K562 (cell line): ENCODE results near the gene FAM107B. TPM values are rescaled to one million over a fixed set of nuclear protein-coding genes. Genes with fewer than 3 reads are reported as not detected.

Source experiments
- ATAC-seq: fragments of 200-7000 bp; cut with Tn5 transposase; 3 replicates; pipeline ENCODE4 v1.9.1; 2020; ENCODE audit warnings: moderate library complexity
- BruUV-seq: library from RNA; stranded (reverse); fragments of 400-500 nt; replicated peaks from 2 replicates; lab custom pipeline; 2021; lab: Mats Ljungman, UMichigan
- CTCF ChIA-PET: fragments of 300-600 bp; formaldehyde crosslinking; extraction: SDS; loops from one replicate; lab custom pipeline; 2021; ENCODE audit warnings: low intra/inter-chr PET ratio; lab: Yijun Ruan, JAX
- POLR2A ChIA-PET: fragments of 300-600, 350-650 bp; sonication (Branson Sonifier 250); formaldehyde crosslinking; extraction: SDS; loops from one replicate; lab custom pipeline; 2021; ENCODE audit warnings: antibody characterized with exemption, inconsistent platforms; lab: Yijun Ruan, JAX
- DNase-seq, 4 experiments: peaks; one replicate each; pipeline versions ENCODE4 v3.0.0 to v3.0.0-alpha.2; 2011 to 2018; ENCODE audit warnings: low spot score in 3 of 4, mixed read lengths in 3 of 4; ENCODE audit errors: extremely low read depth in 1 of 4
- FAIRE-seq: peaks from 2 replicates; lab custom pipeline; 2011; peaks lifted over from hg19 to GRCh38; lab: Jason Lieb, UNC
- H2AFZ ChIP-seq: 2 replicates; pipeline ENCODE4 v1.6.0; 2011; ENCODE audit warnings: low read depth, low read length, control low read depth, inconsistent platforms
- H3K27ac ChIP-seq: fragments of 200-600 bp; 3 replicates; pipeline ENCODE4 v1.8.0; 2011; ENCODE audit warnings: low read depth, mild to moderate bottlenecking, control low read depth, inconsistent platforms, low read length, moderate library complexity, mixed read lengths; ENCODE audit errors: extremely low read depth
- H3K27me3 ChIP-seq, 2 experiments: fragments of 300-600 bp in 1 of 2; 2 replicates in 1 of 2; 3 replicates in 1 of 2; pipeline versions ENCODE4 v1.6.0 to v1.8.0; 2011; ENCODE audit warnings: inconsistent platforms in 2 of 2, low read length in 2 of 2, mild to moderate bottlenecking in 1 of 2, mixed read lengths in 1 of 2, moderate library complexity in 1 of 2; ENCODE audit not compliant: control insufficient read depth in 2 of 2, insufficient read depth in 2 of 2
- H3K36me3 ChIP-seq: fragments of 300-600 bp; 3 replicates; pipeline ENCODE4 v1.8.0; 2011; ENCODE audit warnings: mild to moderate bottlenecking, low read length, inconsistent platforms; ENCODE audit not compliant: control insufficient read depth, insufficient read depth
- H3K4me1 ChIP-seq, 2 experiments: fragments of 200-600 bp in 1 of 2; replicated peaks in 1 of 2; 2 replicates in 1 of 2; 3 replicates in 1 of 2; pipeline versions ENCODE4 v1.5.1 to v1.8.0; 2011; ENCODE audit warnings: inconsistent platforms in 2 of 2, low read length in 2 of 2, mild to moderate bottlenecking in 1 of 2, mixed read lengths in 1 of 2, moderate library complexity in 1 of 2; ENCODE audit not compliant: control insufficient read depth in 2 of 2, insufficient read depth in 2 of 2
- H3K4me2 ChIP-seq: 2 replicates; pipeline ENCODE4 v1.6.1; 2011; ENCODE audit warnings: low read length, control low read depth, inconsistent platforms, mixed read lengths; ENCODE audit not compliant: insufficient read depth
- H3K4me3 ChIP-seq: fragments of 200-600 bp; sonication (generic), shearing (Covaris generic); 2 replicates; pipeline ENCODE4 v1.5.1; 2016; ENCODE audit warnings: control low read depth, inconsistent platforms
- H3K79me2 ChIP-seq: fragments of 200-600 bp; 3 replicates; pipeline ENCODE4 v1.8.0; 2011; ENCODE audit warnings: low read length, inconsistent platforms; ENCODE audit not compliant: control insufficient read depth, insufficient read depth
- H3K9ac ChIP-seq, 2 experiments: 2 replicates each; pipeline versions ENCODE4 v1.6.0 to v1.6.1; 2011; ENCODE audit warnings: low read depth in 2 of 2, low read length in 2 of 2, control low read depth in 1 of 2, inconsistent platforms in 1 of 2, mild to moderate bottlenecking in 1 of 2, mixed read lengths in 1 of 2; ENCODE audit not compliant: insufficient read depth in 1 of 2
- H3K9me1 ChIP-seq: one replicate; pipeline ENCODE4 v1.6.0; 2011; ENCODE audit warnings: inconsistent platforms, mild to moderate bottlenecking, low read length, moderate library complexity; ENCODE audit not compliant: control insufficient read depth, insufficient read depth
- H3K9me3 ChIP-seq: replicated peaks from 2 replicates; pipeline ENCODE4 v1.5.1; 2011; ENCODE audit warnings: low read depth, low read length, inconsistent platforms; ENCODE audit not compliant: control insufficient read depth, insufficient read depth
- H4K20me1 ChIP-seq: replicated peaks from 2 replicates; pipeline ENCODE4 v1.6.1; 2011; ENCODE audit warnings: low read length, inconsistent platforms, mixed read lengths; ENCODE audit not compliant: control insufficient read depth, insufficient read depth
- BHLHE40 ChIP-seq: IDR thresholded peaks from 2 replicates; pipeline ENCODE4 v1.6.1; 2011; ENCODE audit warnings: low read length, improper control_type of control experiment
- C11orf30 ChIP-seq: fragments of 450-650 bp; IDR thresholded peaks from 2 replicates; pipeline ENCODE4 v1.6.1; 2016; ENCODE audit warnings: low read depth, mild to moderate bottlenecking
- CBX3 ChIP-seq, 2 experiments: IDR thresholded peaks; 1 replicate in 1 of 2; 2 replicates in 1 of 2; pipeline ENCODE4 v1.6.1; 2012; ENCODE audit warnings: inconsistent platforms in 2 of 2, low read length in 2 of 2, borderline replicate concordance in 1 of 2, control low read depth in 1 of 2
- FOSL1 ChIP-seq: fragments of 200-800 bp; sonication (Bioruptor generic); conservative IDR thresholded peaks from 2 replicates; pipeline ENCODE4 v1.6.1; 2016; ENCODE audit warnings: missing genetic modification characterization, missing compliant biosample characterization
- GATAD2A ChIP-seq: fragments of 450-650 bp; IDR thresholded peaks from 2 replicates; pipeline ENCODE4 v1.6.1; 2017
- HNRNPH1 ChIP-seq: fragments of 200-400 bp; formaldehyde crosslinking; optimal IDR thresholded peaks from 2 replicates; pipeline ENCODE3; 2017; ENCODE audit warnings: low read depth, mild to moderate bottlenecking, low read length, moderate library complexity
- JUNB ChIP-seq: fragments of 450-650 bp; formaldehyde crosslinking; conservative IDR thresholded peaks from 2 replicates; pipeline ENCODE4 v1.4.0; 2020; ENCODE audit warnings: mild to moderate bottlenecking
- MAFF ChIP-seq: IDR thresholded peaks from 2 replicates; pipeline ENCODE4 v1.6.1; 2012; ENCODE audit warnings: low read length, improper control_type of control experiment
- MAFG ChIP-seq: fragments of 450-650 bp; conservative IDR thresholded peaks from 2 replicates; pipeline ENCODE4 v1.6.1; 2016; ENCODE audit warnings: missing genetic modification characterization, missing compliant biosample characterization
- MAFK ChIP-seq: IDR thresholded peaks from 2 replicates; pipeline ENCODE4 v1.6.1; 2011; ENCODE audit warnings: low read length, improper control_type of control experiment
- MEIS2 ChIP-seq: fragments of 450-650 bp; IDR thresholded peaks from 2 replicates; pipeline ENCODE4 v1.6.1; 2014; ENCODE audit warnings: mild to moderate bottlenecking; ENCODE audit not compliant: partially characterized antibody
- NCOR1 ChIP-seq: fragments of 450-650 bp; IDR thresholded peaks from 2 replicates; pipeline ENCODE4 v1.6.1; 2016; ENCODE audit warnings: mild to moderate bottlenecking, moderate library complexity
- NFXL1 ChIP-seq: fragments of 450-650 bp; formaldehyde crosslinking; IDR thresholded peaks from 2 replicates; pipeline ENCODE4 v1.4.0; 2021; ENCODE audit warnings: mild to moderate bottlenecking
- PBX2 ChIP-seq, 2 experiments: IDR thresholded peaks in 1 of 2; conservative IDR thresholded peaks in 1 of 2; 2 replicates each; pipeline ENCODE4 v1.6.1; 2016; ENCODE audit warnings: low read depth in 2 of 2, mild to moderate bottlenecking in 1 of 2, missing compliant biosample characterization in 1 of 2, missing genetic modification characterization in 1 of 2, moderate library complexity in 1 of 2
- SRF ChIP-seq, 2 experiments: fragments of 250-450, 450-650 bp in 1 of 2; sonication (Bioruptor Pico) in 1 of 2; sonication (generic) in 1 of 2; formaldehyde crosslinking; IDR thresholded peaks; 2 replicates each; pipeline versions ENCODE4 v1.5.0 to v1.5.1; 2020 to 2022; ENCODE audit warnings: mild to moderate bottlenecking in 1 of 2, missing genetic modification reagents in 1 of 2
- U2AF1 ChIP-seq: fragments of 200-400 bp; formaldehyde crosslinking; optimal IDR thresholded peaks from 2 replicates; pipeline ENCODE3; 2017; ENCODE audit warnings: mild to moderate bottlenecking, low read depth, low read length, moderate library complexity
- ZNF316 ChIP-seq: fragments of 450-650 bp; IDR thresholded peaks from 2 replicates; pipeline ENCODE4 v1.6.1; 2016
- WGBS: fragments of 100-300 bp; shearing (Covaris generic); methylation state at CpG from one replicate; pipeline ENCODE4 v1.1.6; 2016; ENCODE audit warnings: low coverage, mixed read lengths; ENCODE audit not compliant: insufficient coverage; ENCODE audit errors: missing lambda C conversion rate; 5-methylcytosine and 5-hydroxymethylcytosine counted together
- in situ Hi-C: fragments of 300-500 bp; cut with MboI; formaldehyde crosslinking; loops from 4 replicates; pipeline ENCODE4 v1.15.0; 2018; ENCODE audit warnings: inconsistent platforms, mixed read lengths
- intact Hi-C: fragments of 100-400 bp; cut with micrococcal nuclease; formaldehyde crosslinking; loops from 2 replicates; pipeline ENCODE4 v1.14.2; 2022
- polyA plus RNA-seq, 8 experiments: library from polyadenylated mRNA; depleted of rRNA in 4 of 8; stranded (reverse) in 5 of 8; unstranded in 3 of 8; fragments of >200 nt; fragmentation: Nextera tagmentation in 2 of 8; fragmentation: Illumina TruSeq in 1 of 8; extraction: Ambion mirVana in 2 of 8; extraction: Trizol in 1 of 8; gene quantifications; 2 replicates each; pipeline versions ENCODE4 v1.2.1 to v1.2.3, GENCODE V29; 2011 to 2014; ENCODE audit warnings: inconsistent platforms in 1 of 8, missing spikeins in 1 of 8
- total RNA-seq, 7 experiments: library from RNA; depleted of rRNA in 6 of 7; stranded (reverse); fragments of >200 nt in 6 of 7; fragmentation: Illumina TruSeq in 2 of 7; extraction: Trizol in 2 of 7; gene quantifications; 2 replicates each; pipeline versions ENCODE4 v1.2.1 to v1.2.3, GENCODE V29; 2011 to 2021; ENCODE audit warnings: low replicate concordance in 1 of 7

The FAM107B gene
- total and polyA plus RNA-seq, 9 of the 15 experiments (the other 6 are each of a cell fraction or from before 2014, with no cell fraction given): 0.40 to 2.8 (median 1.4) TPM

GRCh38 chr10:14698111-14698828, 76.4 kb downstream of the FAM107B start:
- ATAC-seq (no peak), FAIRE-seq (no peak), DNase-seq (no peak)
- H3K4me3 ChIP-seq: no peak overlapping the region
- CTCF ChIA-PET: no interaction called here
- POLR2A ChIA-PET: no interaction called here
- BruUV-seq: no TSS peak
- no peak overlapping the region for H3K4me2 ChIP-seq
- H3K27me3 ChIP-seq: peaks cover 9 to 21% of the 10 kb centered on the region in 2 experiments; a peak in 4 of 5 replicates
- H3K4me1 ChIP-seq: no peaks in the 10 kb centered on the region
- no peaks in the 10 kb centered on the region for H3K9me3 ChIP-seq
- H3K9ac ChIP-seq: no peak overlapping the region
- H4K20me1 ChIP-seq: no peaks in the 10 kb centered on the region
- H3K36me3 ChIP-seq: no peaks in the 10 kb centered on the region
- no peaks in the 10 kb centered on the region for H3K79me2 ChIP-seq
- H2AFZ ChIP-seq: no peak overlapping the region
- WGBS: 0% methylated on average over 6 of the region's 6 CpGs
- H3K27ac ChIP-seq: no peak overlapping the region
- intact Hi-C loops (no loop called here), in situ Hi-C loops (no loop called here)
- no peaks in the 10 kb centered on the region for H3K9me1 ChIP-seq
- TF ChIP-seq SRF (CRISPR knock-in tag; IDR thresholded peaks at IDR 0.05): no peak
- TF ChIP-seq PBX2 (CRISPR knock-in tag; IDR thresholded peaks at IDR 0.05; ENCODE audit: low read depth): no peak
- peak; percentile 60 for TF ChIP-seq PBX2 (tag; conservative IDR thresholded peaks at IDR 0.05; ENCODE audit: low read depth)
- no peak for TF ChIP-seq GATAD2A
- TF ChIP-seq NCOR1: no peak
- TF ChIP-seq JUNB: no peak
- peak; percentile 78 for TF ChIP-seq MAFG (tag)
- TF ChIP-seq MAFK: peak; percentile 43; the same call in 1 of the 2 replicates
- peak; percentile 60 for TF ChIP-seq FOSL1 (tag)
- TF ChIP-seq ZNF316: peak; percentile 84
- TF ChIP-seq CBX3 (IDR thresholded peaks at IDR 0.05; ENCODE audit: borderline replicate concordance in 1 of 2, low read length in 2 of 2): no peak
- peak; percentile 35 for TF ChIP-seq MEIS2
- TF ChIP-seq MAFF: peak; percentile 40
- TF ChIP-seq HNRNPH1: no peak
- no peak for TF ChIP-seq U2AF1
- peak; percentile 53; the same call in 1 of the 2 replicates for TF ChIP-seq BHLHE40
- TF ChIP-seq C11orf30: peak; percentile 64; the same call in 1 of the 2 replicates
- no peak for TF ChIP-seq NFXL1
